Esophagus squamous epithelium (tissue), 5 donors: ENCODE data around the gene RIMKLB. TPM values are rescaled to one million over a fixed set of nuclear protein-coding genes. Genes with fewer than 3 reads are reported as not detected.

Source experiments
- DNase-seq: peaks from one replicate; lab custom pipeline; 2025; lab: John Stamatoyannopoulos, UW
- H3K27ac ChIP-seq, 4 donors: fragments of 200-600 bp; sonication (generic); one replicate each; pipeline ENCODE4 v1.5.1; 2016 to 2019; ENCODE audit warnings: mild to moderate bottlenecking in 1 of 4
- H3K27me3 ChIP-seq, 4 donors: fragments of 200-600 bp; sonication (generic); 1 replicate in 3 of 4; 2 replicates in 1 of 4; pipeline versions ENCODE4 v1.5.1 to v1.6.0; 2017 to 2021; ENCODE audit warnings: antibody characterized with exemption in 1 of 4
- H3K36me3 ChIP-seq, 3 donors: fragments of 200-600 bp; sonication (generic); one replicate each; pipeline ENCODE4 v1.5.1; 2016 to 2019
- H3K4me1 ChIP-seq, 3 donors: fragments of 200-600 bp; sonication (generic); one replicate each; pipeline ENCODE4 v1.5.1; 2017 to 2019
- H3K4me3 ChIP-seq, 4 donors: fragments of 200-600 bp; sonication (generic); 1 replicate in 3 of 4; 2 replicates in 1 of 4; pipeline ENCODE4 v1.5.1; 2016 to 2019; ENCODE audit warnings: mild to moderate bottlenecking in 2 of 4, moderate library complexity in 1 of 4
- H3K9me3 ChIP-seq, 3 donors: fragments of 200-600 bp; sonication (generic); one replicate each; pipeline ENCODE4 v1.5.1; 2016 to 2019
- CTCF ChIP-seq, 6 experiments: fragments of 450-650 bp in 4 of 6; fragments of 200-600 bp in 2 of 6; sonication (generic) in 2 of 6; IDR thresholded peaks; one replicate each; pipeline ENCODE4 v1.5.1; 2016 to 2019; ENCODE audit warnings: antibody characterized with exemption in 6 of 6, mild to moderate bottlenecking in 4 of 6, moderate library complexity in 4 of 6
- POLR2A ChIP-seq, 4 donors: fragments of 450-650 bp; IDR thresholded peaks; one replicate each; pipeline ENCODE4 v1.6.1; 2017; ENCODE audit warnings: antibody characterized with exemption in 4 of 4, mild to moderate bottlenecking in 4 of 4, moderate library complexity in 3 of 4
- WGBS, 2 donors: methylation state at CpG; one replicate each; pipeline ENCODE4 v1.1.5; 2018; 5-methylcytosine and 5-hydroxymethylcytosine counted together
- intact Hi-C: fragments of 100-400 bp; cut with DNase I; formaldehyde crosslinking; loops from one replicate; pipeline ENCODE4 v1.15.0; 2022
- total RNA-seq, 4 donors: library from RNA; depleted of rRNA; stranded (reverse); fragments of >200 nt; gene quantifications; one replicate each; pipeline ENCODE4 v1.1.0, GENCODE V29; 2016
- donor health status: DM: yes; HTN: yes; CAD: no.

Gene RIMKLB
- total RNA-seq, 4 donors from 2014 or later, result 8.0 to 37.8 (median 15.0) TPM

- TF ChIP-seq POLR2A (IDR thresholded peaks at IDR 0.05) (no peak), CTCF (IDR thresholded peaks at IDR 0.05) (no peak)
- Histone ChIP-seq H3K9me3 (no peaks in the 10 kb centered on the region), H3K4me3 (no peak overlapping the region), H3K27ac (no peak overlapping the region), H3K36me3 (peaks cover 0 to 28% (median 0%) of the 10 kb centered on the region in 3 donors), H3K4me1 (peaks cover 0 to 16% (median 0%) of the 10 kb centered on the region in 3 donors), H3K27me3 (no peaks in the 10 kb centered on the region)
- intact Hi-C loops, result no loop called here
- 83 to 85% methylated on average over 4 of the region's 4 CpGs for WGBS, 2 donors
- no peak for DNase-seq
These were observed 81.5 kb downstream of the RIMKLB start for GRCh38 chr12:8779281-8779680.

- Histone ChIP-seq H3K4me3 (no peak overlapping the region), H3K4me1 (peaks cover 0 to 16% (median 0%) of the 10 kb centered on the region in 3 donors), H3K27ac (peak overlapping the region in 1 of 4 donors; percentile 36), H3K36me3 (peaks cover 0 to 24% (median 0%) of the 10 kb centered on the region in 3 donors), H3K9me3 (no peaks in the 10 kb centered on the region), H3K27me3 (no peaks in the 10 kb centered on the region)
- TF ChIP-seq POLR2A (IDR thresholded peaks at IDR 0.05), result no peak
- TF ChIP-seq CTCF (IDR thresholded peaks at IDR 0.05), result peak in 2 of 6 experiments; percentile 42 to 61
- DNase-seq, result no peak
- 67 to 76% methylated on average over 2 of the region's 2 CpGs for WGBS, 2 donors
- intact Hi-C loops, result no loop called here
These were observed 82.1 kb downstream of the RIMKLB start for GRCh38 chr12:8779862-8780261.

- Histone ChIP-seq H3K9me3 (no peaks in the 10 kb centered on the region), H3K27ac (peak overlapping the region in 1 of 4 donors; percentile 36), H3K4me3 (no peak overlapping the region), H3K27me3 (no peaks in the 10 kb centered on the region), H3K4me1 (peaks cover 0 to 16% (median 0%) of the 10 kb centered on the region in 3 donors), H3K36me3 (peaks cover 0 to 24% (median 0%) of the 10 kb centered on the region in 3 donors)
- no peak for DNase-seq
- intact Hi-C loops, result no loop called here
- 45 to 71% methylated on average over 1 of the region's 1 CpG for WGBS, 2 donors
- peak in 3 of 6 experiments; percentile 41 to 59 (median 46) for TF ChIP-seq CTCF (IDR thresholded peaks at IDR 0.05)
- no peak for TF ChIP-seq POLR2A (IDR thresholded peaks at IDR 0.05)
These were observed 82.6 kb downstream of the RIMKLB start for GRCh38 chr12:8780389-8780788.

- intact Hi-C loops, result no loop called here
- WGBS, 2 donors, result 67 to 85% methylated on average over 2 of the region's 2 CpGs
- TF ChIP-seq CTCF (IDR thresholded peaks at IDR 0.05) (no peak), POLR2A (IDR thresholded peaks at IDR 0.05) (no peak)
These were observed 83.8 kb downstream of the RIMKLB start for GRCh38 chr12:8781381-8782127.

GRCh38 chr12:8784290-8784888 lies 86.6 kb downstream of the RIMKLB start:
- Histone ChIP-seq H3K27me3 (no peaks in the 10 kb centered on the region), H3K9me3 (no peaks in the 10 kb centered on the region), H3K4me1 (peaks cover 0 to 16% (median 0%) of the 10 kb centered on the region in 3 donors), H3K4me3 (no peak overlapping the region), H3K27ac (no peak overlapping the region), H3K36me3 (peaks cover 0 to 13% (median 0%) of the 10 kb centered on the region in 3 donors)
- TF ChIP-seq POLR2A (IDR thresholded peaks at IDR 0.05) (no peak), CTCF (IDR thresholded peaks at IDR 0.05) (no peak)
- intact Hi-C loops, result no loop called here
- no peak for DNase-seq

More at GRCh38 chr12:8781381-8782127, 83.8 kb downstream of the RIMKLB start:
- Histone ChIP-seq H3K4me1 (peaks cover 0 to 16% (median 0%) of the 10 kb centered on the region in 3 donors), H3K27ac (no peak overlapping the region), H3K27me3 (no peaks in the 10 kb centered on the region), H3K4me3 (no peak overlapping the region), H3K9me3 (no peaks in the 10 kb centered on the region), H3K36me3 (peaks cover 0 to 24% (median 0%) of the 10 kb centered on the region in 3 donors)
- no peak for DNase-seq
